ENCODE data around the gene FYN. TPM values are rescaled to one million over a fixed set of nuclear protein-coding genes. Genes with fewer than 3 reads are reported as not detected.

Gene FYN
- polyA plus RNA-seq, 3 donors = 88.4 to 149 (median 114) TPM

- Histone ChIP-seq H2AFZ (ENCODE audit: insufficient read depth, low read depth, low read length, poor library complexity, severe bottlenecking) (no peak overlapping the region), H3K9ac (ENCODE audit: insufficient read depth, low read length, poor library complexity, severe bottlenecking) (no peak overlapping the region), H3K4me3 (replicated peaks in 1 of 3; ENCODE audit: low read depth in 2 of 3, low read length in 3 of 3) (no peak overlapping the region), H3K27me3 (ENCODE audit: control insufficient read depth in 2 of 2, insufficient read depth in 2 of 2, low read length in 2 of 2) (no peaks in the 10 kb centered on the region), H4K20me1 (ENCODE audit: insufficient read depth, low read length) (peaks cover 57% of the 10 kb centered on the region), H3K4me2 (replicated peaks; ENCODE audit: extremely low read depth, low read length, poor library complexity, severe bottlenecking) (no peak overlapping the region), H3K9me3 (replicated peaks in 1 of 2; ENCODE audit: control insufficient read depth in 1 of 2, insufficient read depth in 1 of 2, low read length in 2 of 2) (no peaks in the 10 kb centered on the region), H3K27ac (ENCODE audit: low read depth in 1 of 2, low read length in 2 of 2) (peak overlapping the region in 1 of 2 donors; percentile 50), H3K4me1 (ENCODE audit: control insufficient read depth in 1 of 2, insufficient read depth in 2 of 2, low read length in 2 of 2) (peaks cover 8 to 11% of the 10 kb centered on the region in 2 donors), H3K36me3 (replicated peaks in 1 of 2; ENCODE audit: control insufficient read depth in 1 of 2, insufficient read depth in 2 of 2, low read length in 2 of 2) (peaks cover 57 to 94% of the 10 kb centered on the region in 2 donors), H3K79me2 (ENCODE audit: insufficient read depth, low read length) (no peaks in the 10 kb centered on the region)
- H3K9me3 Mint-ChIP-seq = no peaks in the 10 kb centered on the region
- no peak for DNase-seq
- H3K27ac Mint-ChIP-seq = peak overlapping the region; percentile 61 to 91 (median 83)
- no peak for TF ChIP-seq CTCF (IDR thresholded peaks at IDR 0.05)
- intact Hi-C loops (cut with micrococcal nuclease) = no loop called here
- H3K4me1 Mint-ChIP-seq = peaks cover 22% of the 10 kb centered on the region
- H3K27me3 Mint-ChIP-seq (ENCODE audit: low read depth in 3 of 3) = peaks cover 0 to 2% (median 0%) of the 10 kb centered on the region in 3 donors
- peaks cover 76 to 92% of the 10 kb centered on the region in 2 donors for H3K36me3 Mint-ChIP-seq
- WGBS (ENCODE audit: insufficient coverage) = 92% methylated on average over 2 of the region's 2 CpGs
- no peak overlapping the region for H3K4me3 Mint-ChIP-seq
Measured at GRCh38 chr6:111666847-111667246, 206.4 kb downstream of the FYN start.

DNA sequence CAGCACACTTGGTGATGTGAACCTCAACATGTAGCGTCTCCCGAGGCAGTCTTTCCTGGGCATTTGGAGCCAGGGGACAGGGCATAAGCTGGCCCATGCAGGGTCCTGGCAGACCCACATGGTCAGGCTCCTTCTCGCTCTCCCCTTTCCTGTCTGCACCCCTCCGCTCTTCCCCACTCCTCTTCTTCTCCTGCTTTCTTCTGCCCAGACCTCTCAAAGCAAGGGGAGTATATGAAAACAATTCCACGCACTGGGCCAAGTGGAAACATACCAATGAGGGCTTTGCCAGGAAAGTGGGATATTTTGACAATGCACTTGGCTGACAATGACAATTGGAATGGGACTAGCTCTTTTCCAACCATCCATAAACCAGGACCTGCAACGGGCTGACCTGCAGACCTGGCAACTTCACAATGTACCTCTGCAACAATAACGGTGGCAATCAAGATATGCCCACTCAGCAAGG lies 208.7 kb downstream of the FYN start:
- no peak for TF ChIP-seq CTCF (IDR thresholded peaks at IDR 0.05)
- Histone ChIP-seq H3K4me2 (replicated peaks; ENCODE audit: extremely low read depth, low read length, poor library complexity, severe bottlenecking) (no peak overlapping the region), H4K20me1 (ENCODE audit: insufficient read depth, low read length) (peaks cover 40% of the 10 kb centered on the region), H3K9me3 (replicated peaks in 1 of 2; ENCODE audit: control insufficient read depth in 1 of 2, insufficient read depth in 1 of 2, low read length in 2 of 2) (no peaks in the 10 kb centered on the region), H3K27me3 (ENCODE audit: control insufficient read depth in 2 of 2, insufficient read depth in 2 of 2, low read length in 2 of 2) (no peaks in the 10 kb centered on the region), H3K79me2 (ENCODE audit: insufficient read depth, low read length) (no peaks in the 10 kb centered on the region), H3K9ac (ENCODE audit: insufficient read depth, low read length, poor library complexity, severe bottlenecking) (no peak overlapping the region), H3K36me3 (replicated peaks in 1 of 2; ENCODE audit: control insufficient read depth in 1 of 2, insufficient read depth in 2 of 2, low read length in 2 of 2) (peaks cover 56 to 93% of the 10 kb centered on the region in 2 donors), H3K27ac (ENCODE audit: low read depth in 1 of 2, low read length in 2 of 2) (no peak overlapping the region), H3K4me1 (ENCODE audit: control insufficient read depth in 1 of 2, insufficient read depth in 2 of 2, low read length in 2 of 2) (peaks cover 8 to 11% of the 10 kb centered on the region in 2 donors), H2AFZ (ENCODE audit: insufficient read depth, low read depth, low read length, poor library complexity, severe bottlenecking) (no peak overlapping the region), H3K4me3 (replicated peaks in 1 of 3; ENCODE audit: low read depth in 2 of 3, low read length in 3 of 3) (no peak overlapping the region)
- Mint-ChIP-seq H3K27me3 (ENCODE audit: low read depth in 3 of 3) (peaks cover 0 to 2% (median 0%) of the 10 kb centered on the region in 3 donors), H3K36me3 (peaks cover 74 to 89% of the 10 kb centered on the region in 2 donors), H3K4me3 (no peak overlapping the region), H3K4me1 (peaks cover 22% of the 10 kb centered on the region), H3K9me3 (no peaks in the 10 kb centered on the region), H3K27ac (peak overlapping the region in 1 of 7 donors; percentile 30)
- intact Hi-C loops (cut with micrococcal nuclease) = no loop called here
- DNase-seq = no peak
- WGBS (ENCODE audit: insufficient coverage) = 100% methylated on average over 4 of the region's 7 CpGs

All from CD14-positive monocyte (primary cell).